Lower lobe of right lung (tissue), 2 donors: ENCODE measurements around the gene AP1AR. TPM values are rescaled to one million over a fixed set of nuclear protein-coding genes. Genes with fewer than 3 reads are reported as not detected.

ENCODE experiments used
- ATAC-seq, 2 donors: fragments of 200-7000 bp; cut with Tn5 transposase; one replicate each; pipeline ENCODE4 v1.9.1; 2020 to 2022; ENCODE audit warnings: mild to moderate bottlenecking in 2 of 2, moderate library complexity in 2 of 2
- DNase-seq: peaks from one replicate; pipeline ENCODE4 v3.0.0-alpha.2; 2020
- H3K27ac ChIP-seq: fragments of 200-600 bp; one replicate; pipeline ENCODE4 v1.8.0; 2022
- H3K27me3 ChIP-seq: fragments of 200-600 bp; one replicate; pipeline ENCODE4 v1.8.0; 2022; ENCODE audit warnings: low read depth
- H3K36me3 ChIP-seq: fragments of 200-600 bp; one replicate; pipeline ENCODE4 v1.8.0; 2022; ENCODE audit warnings: mild to moderate bottlenecking
- H3K4me1 ChIP-seq: fragments of 200-600 bp; one replicate; pipeline ENCODE4 v1.8.0; 2022
- H3K4me3 ChIP-seq: fragments of 200-600 bp; one replicate; pipeline ENCODE4 v1.8.0; 2022; ENCODE audit warnings: mild to moderate bottlenecking
- H3K9me3 ChIP-seq: fragments of 200-600 bp; one replicate; pipeline ENCODE4 v1.8.0; 2022
- CTCF ChIP-seq: fragments of 200-600 bp; IDR thresholded peaks from one replicate; pipeline ENCODE4 v1.8.0; 2022; ENCODE audit warnings: antibody characterized with exemption, mild to moderate bottlenecking
- intact Hi-C: fragments of 100-400 bp; cut with DNase I; formaldehyde crosslinking; loops from one replicate; pipeline ENCODE4 v1.11.0; 2022
- total RNA-seq: library from RNA; stranded (reverse); fragmentation: NEBNext Ultra II Directional; extraction: Animal tissue kit (Norgen Biotek cat#: 25700); gene quantifications from one replicate; pipeline ENCODE4 v1.2.1, GENCODE V29; 2021
- donor health status: DM: no; HTN: yes; CAD: no; lungs with severe emphysema.

Gene AP1AR
- total RNA-seq, 1 donor from 2014 or later: 15.0 TPM

- Histone ChIP-seq H3K4me1 (peaks cover 10% of the 10 kb centered on the region), H3K27ac (no peak overlapping the region), H3K4me3 (no peak overlapping the region), H3K9me3 (no peaks in the 10 kb centered on the region), H3K27me3 (no peaks in the 10 kb centered on the region), H3K36me3 (peaks cover 9% of the 10 kb centered on the region)
- ATAC-seq (no peak), DNase-seq (no peak)
- no peak for TF ChIP-seq CTCF
- intact Hi-C loops: no loop called here
Measured at GRCh38 chr4:112276113-112276512, 44.5 kb downstream of the AP1AR start.

GRCh38 chr4:112277220-112277619 lies 45.6 kb downstream of the AP1AR start:
- Histone ChIP-seq H3K36me3 (peaks cover 9% of the 10 kb centered on the region), H3K9me3 (no peaks in the 10 kb centered on the region), H3K4me1 (peaks cover 10% of the 10 kb centered on the region), H3K27me3 (no peaks in the 10 kb centered on the region), H3K27ac (no peak overlapping the region), H3K4me3 (no peak overlapping the region)
- intact Hi-C loops: no loop called here
- TF ChIP-seq CTCF: no peak
- DNase-seq (no peak), ATAC-seq (no peak)

GRCh38 chr4:112277705-112278448 lies 46.3 kb downstream of the AP1AR start:
- ATAC-seq (no peak), DNase-seq (no peak)
- H3K4me1 ChIP-seq: peaks cover 15% of the 10 kb centered on the region
- H3K27ac ChIP-seq: no peak overlapping the region
- no peak overlapping the region for H3K4me3 ChIP-seq
- TF ChIP-seq CTCF: no peak
- no peaks in the 10 kb centered on the region for H3K9me3 ChIP-seq
- intact Hi-C loops: no loop called here
- H3K27me3 ChIP-seq: no peaks in the 10 kb centered on the region
- peaks cover 9% of the 10 kb centered on the region for H3K36me3 ChIP-seq

- peak overlapping the region; percentile 31 for H3K4me3 ChIP-seq
- H3K4me1 ChIP-seq: peaks cover 28% of the 10 kb centered on the region
- no peak for TF ChIP-seq CTCF
- peak overlapping the region; percentile 32 for H3K27ac ChIP-seq
- DNase-seq (peak; percentile 47), ATAC-seq (peak; percentile 58 to 66)
- H3K27me3 ChIP-seq: no peaks in the 10 kb centered on the region
- intact Hi-C loops: no loop called here
- peaks cover 9% of the 10 kb centered on the region for H3K36me3 ChIP-seq
- H3K9me3 ChIP-seq: no peaks in the 10 kb centered on the region
Measured at GRCh38 chr4:112279025-112279881, 47.7 kb downstream of the AP1AR start.

- Histone ChIP-seq H3K4me1 (peaks cover 28% of the 10 kb centered on the region), H3K27me3 (no peaks in the 10 kb centered on the region), H3K4me3 (peak overlapping the region; percentile 31), H3K9me3 (no peaks in the 10 kb centered on the region), H3K27ac (peak overlapping the region; percentile 32), H3K36me3 (peaks cover 9% of the 10 kb centered on the region)
- no peak for DNase-seq
- no peak for TF ChIP-seq CTCF
- intact Hi-C loops: no loop called here
- peak; percentile 40 to 41 for ATAC-seq
Measured at GRCh38 chr4:112279882-112280315, 48.3 kb downstream of the AP1AR start.
